ENCODE results near the gene ARHGAP26.

Gene ARHGAP26

DNA sequence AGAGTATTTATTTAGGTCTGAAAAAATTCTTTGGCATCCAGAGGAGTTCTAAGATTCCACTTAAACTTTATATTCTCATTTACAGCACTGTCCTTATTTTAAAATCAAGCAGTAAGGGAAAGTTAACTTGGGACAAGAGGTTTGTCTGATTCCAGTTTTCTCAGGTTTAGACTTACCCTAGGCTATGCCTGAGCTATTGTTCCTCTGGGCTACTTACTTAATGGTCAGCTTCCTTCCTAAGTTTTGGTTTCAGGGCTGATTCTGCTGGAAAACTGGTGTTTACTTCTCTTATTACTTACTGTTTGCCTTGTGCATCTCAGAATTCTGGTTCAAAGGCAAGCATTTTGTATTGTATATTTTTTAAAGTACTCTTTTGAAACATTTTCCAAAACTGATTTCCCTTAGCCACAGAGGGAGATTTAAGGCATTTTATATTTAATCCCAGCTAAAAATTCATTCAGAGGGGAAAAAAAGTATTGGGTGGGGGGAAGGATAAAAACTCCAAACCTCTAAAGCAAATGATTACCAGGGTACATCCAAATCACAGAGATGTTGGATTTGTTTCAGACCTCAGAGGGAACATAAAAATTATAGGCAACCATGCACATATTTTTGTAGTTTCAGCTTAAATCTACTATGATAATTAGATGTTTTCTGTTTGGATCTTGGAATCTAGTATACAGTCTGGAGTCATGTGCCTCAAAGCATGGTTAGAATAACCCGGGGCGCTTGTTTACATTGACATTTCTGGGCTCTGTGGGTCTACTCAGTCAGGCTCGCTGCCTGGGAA is 290.0 kb downstream of the ARHGAP26 start:
- DNase-seq (ENCODE audit: low read depth), result no peak
- no peak overlapping the region for H3K4me3 ChIP-seq (ENCODE audit: low read depth, low read length)
- TF ChIP-seq, protein P1, sequence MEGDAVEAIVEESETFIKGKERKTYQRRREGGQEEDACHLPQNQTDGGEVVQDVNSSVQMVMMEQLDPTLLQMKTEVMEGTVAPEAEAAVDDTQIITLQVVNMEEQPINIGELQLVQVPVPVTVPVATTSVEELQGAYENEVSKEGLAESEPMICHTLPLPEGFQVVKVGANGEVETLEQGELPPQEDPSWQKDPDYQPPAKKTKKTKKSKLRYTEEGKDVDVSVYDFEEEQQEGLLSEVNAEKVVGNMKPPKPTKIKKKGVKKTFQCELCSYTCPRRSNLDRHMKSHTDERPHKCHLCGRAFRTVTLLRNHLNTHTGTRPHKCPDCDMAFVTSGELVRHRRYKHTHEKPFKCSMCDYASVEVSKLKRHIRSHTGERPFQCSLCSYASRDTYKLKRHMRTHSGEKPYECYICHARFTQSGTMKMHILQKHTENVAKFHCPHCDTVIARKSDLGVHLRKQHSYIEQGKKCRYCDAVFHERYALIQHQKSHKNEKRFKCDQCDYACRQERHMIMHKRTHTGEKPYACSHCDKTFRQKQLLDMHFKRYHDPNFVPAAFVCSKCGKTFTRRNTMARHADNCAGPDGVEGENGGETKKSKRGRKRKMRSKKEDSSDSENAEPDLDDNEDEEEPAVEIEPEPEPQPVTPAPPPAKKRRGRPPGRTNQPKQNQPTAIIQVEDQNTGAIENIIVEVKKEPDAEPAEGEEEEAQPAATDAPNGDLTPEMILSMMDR (IDR thresholded peaks at IDR 0.05; ENCODE audit: low read depth, low read length, missing control alignments), result no peak

DNA sequence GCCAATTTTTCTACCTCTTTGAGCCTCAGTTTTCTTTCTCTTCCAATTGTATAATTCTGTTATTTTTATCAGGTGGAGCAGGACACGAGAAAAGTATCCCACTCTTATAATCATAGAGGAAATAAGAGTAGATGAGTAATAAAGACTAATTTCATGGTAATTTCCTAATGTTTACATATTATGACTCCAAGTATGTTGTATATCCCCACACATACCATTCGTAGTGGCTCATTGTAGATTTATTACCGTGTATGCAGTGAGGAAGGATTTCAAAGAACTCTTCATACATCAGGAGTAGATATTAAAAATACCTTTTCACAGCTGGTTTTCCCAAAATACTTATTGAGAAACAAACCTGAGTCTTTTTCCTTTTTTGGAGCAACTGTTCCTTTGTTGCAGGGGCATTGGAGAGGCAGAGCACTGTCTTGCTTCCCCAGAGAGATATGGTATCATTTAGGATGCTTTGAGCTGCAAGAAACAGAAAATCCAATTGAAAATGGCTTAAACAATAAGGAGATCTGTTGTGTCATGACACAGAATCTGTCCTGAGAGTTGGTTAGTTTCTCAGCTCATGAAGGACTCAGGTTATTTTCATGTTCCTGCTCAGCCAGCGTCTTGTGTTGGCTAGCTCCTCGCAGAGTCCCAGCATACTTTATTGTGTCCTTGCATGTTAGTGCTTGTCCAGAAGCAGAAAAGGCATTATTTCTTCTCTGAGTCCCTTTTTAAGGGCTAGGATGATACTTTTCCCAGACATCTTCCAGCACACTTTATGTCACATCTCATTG is 291.2 kb downstream of the ARHGAP26 start:
- H3K4me3 ChIP-seq (ENCODE audit: low read depth, low read length), result no peak overlapping the region
- no peak for DNase-seq (ENCODE audit: low read depth)
- TF ChIP-seq, protein P1 (IDR thresholded peaks at IDR 0.05; ENCODE audit: low read depth, low read length, missing control alignments), result no peak

DNA sequence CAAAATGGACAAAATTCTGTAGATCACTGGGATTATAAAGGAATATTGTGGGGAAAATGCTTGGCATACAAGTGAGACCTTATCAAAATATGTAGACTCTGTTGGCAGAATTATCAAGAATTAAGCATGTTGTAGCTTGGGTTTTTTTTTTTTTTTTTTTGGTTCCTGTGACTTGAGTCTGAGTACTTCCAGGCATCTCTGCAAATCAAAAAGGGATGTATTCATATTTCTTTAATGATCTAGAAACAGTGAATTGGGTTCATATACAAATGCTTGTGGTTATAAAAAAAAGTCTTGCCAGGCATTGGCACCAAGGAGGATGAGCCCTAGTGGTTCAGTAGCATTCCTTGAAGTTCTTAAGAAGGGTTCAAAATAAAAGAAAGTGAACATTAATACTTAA is 292.2 kb downstream of the ARHGAP26 start:
- DNase-seq (ENCODE audit: low read depth), result no peak
- no peak overlapping the region for H3K4me3 ChIP-seq (ENCODE audit: low read depth, low read length)
- TF ChIP-seq, protein P1 (IDR thresholded peaks at IDR 0.05; ENCODE audit: low read depth, low read length, missing control alignments), result no peak

DNA sequence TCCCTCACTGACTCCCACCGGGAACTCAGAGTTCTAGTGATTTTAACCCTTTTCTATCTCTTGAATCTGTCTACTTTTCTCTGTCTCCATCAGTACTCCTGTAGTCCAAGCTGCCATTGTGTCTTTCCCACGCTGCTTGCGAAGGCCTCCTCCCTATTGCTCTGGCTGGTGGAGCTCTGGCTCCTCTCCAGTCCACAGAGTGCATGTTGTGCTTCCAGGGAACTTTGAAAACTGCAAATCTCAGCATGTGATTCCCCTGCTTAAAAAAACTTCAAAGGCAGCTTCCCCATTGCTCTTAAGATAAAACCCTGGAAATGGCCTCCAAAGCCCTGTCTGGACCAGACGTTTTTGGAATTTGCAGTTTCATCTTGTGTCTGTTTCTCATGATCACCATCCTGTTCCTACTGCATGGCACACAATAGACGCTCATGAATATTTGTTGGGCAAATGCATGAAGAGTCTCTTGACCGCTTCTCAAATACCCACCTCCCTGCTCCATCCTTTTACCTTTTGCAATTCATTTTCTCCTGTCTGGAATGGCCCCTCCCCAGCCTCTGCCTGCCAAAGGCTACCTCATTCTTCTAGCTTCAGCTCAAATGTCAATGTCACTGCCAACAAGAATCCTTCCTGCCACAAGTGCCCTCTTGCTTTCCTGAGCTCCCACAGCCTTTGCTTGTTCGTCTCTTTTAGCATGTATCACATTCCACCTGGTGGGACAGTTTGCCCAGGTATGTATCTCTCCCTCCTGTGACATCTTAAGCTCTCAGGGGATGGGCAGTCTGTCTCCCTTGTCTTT is 293.2 kb downstream of the ARHGAP26 start:
- H3K4me3 ChIP-seq (ENCODE audit: low read depth, low read length), result no peak overlapping the region
- no peak for DNase-seq (ENCODE audit: low read depth)
- TF ChIP-seq, protein P1 (IDR thresholded peaks at IDR 0.05; ENCODE audit: low read depth, low read length, missing control alignments), result no peak

DNA sequence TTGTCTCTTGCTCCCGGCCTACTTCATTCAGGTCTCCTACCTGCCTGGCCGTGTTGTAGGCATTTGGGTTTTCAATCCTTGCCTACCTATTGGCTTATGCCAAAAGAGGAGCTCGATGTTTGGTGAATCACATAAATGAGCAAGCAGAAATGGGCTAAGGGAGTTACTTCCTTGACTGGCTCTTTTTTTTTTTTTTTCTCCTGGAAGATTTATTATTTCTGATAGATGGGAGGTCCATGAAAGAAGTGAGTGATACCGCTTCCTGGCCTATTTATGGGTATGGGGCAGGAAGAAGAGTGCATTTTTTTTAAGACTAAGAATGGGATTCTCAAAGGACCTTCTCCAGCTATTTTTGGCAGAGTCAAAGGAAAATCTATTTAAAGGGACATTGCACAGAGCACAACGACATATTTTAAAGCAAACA is 294.1 kb downstream of the ARHGAP26 start:
- no peak overlapping the region for H3K4me3 ChIP-seq (ENCODE audit: low read depth, low read length)
- TF ChIP-seq, protein P1 (IDR thresholded peaks at IDR 0.05; ENCODE audit: low read depth, low read length, missing control alignments), result no peak
- no peak for DNase-seq (ENCODE audit: low read depth)

DNA sequence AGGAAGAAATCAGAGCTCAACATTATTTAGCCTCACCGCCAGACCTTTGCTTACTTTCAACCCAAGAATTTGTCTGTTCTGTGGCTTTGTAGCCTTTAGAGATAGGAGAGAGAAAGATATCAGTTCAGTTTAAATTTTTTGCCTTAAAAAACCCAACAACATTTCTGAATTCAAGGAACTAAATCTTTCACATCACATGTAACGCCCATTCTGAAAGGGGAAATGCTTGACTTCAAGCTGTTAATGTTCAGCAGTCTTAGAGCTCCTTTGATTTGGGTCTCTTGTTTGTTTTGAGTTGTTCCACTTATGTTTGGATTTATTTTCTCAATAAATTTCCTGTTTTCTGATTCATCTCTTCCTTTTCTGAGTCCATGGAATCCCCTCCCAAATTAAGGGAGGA is 294.5 kb downstream of the ARHGAP26 start:
- TF ChIP-seq, protein P1 (IDR thresholded peaks at IDR 0.05; ENCODE audit: low read depth, low read length, missing control alignments), result no peak
- no peak for DNase-seq (ENCODE audit: low read depth)
- no peak overlapping the region for H3K4me3 ChIP-seq (ENCODE audit: low read depth, low read length)
